Natural killer cell (primary cell): ENCODE data around the gene CD52. TPM values are rescaled to one million over a fixed set of nuclear protein-coding genes. Genes with fewer than 3 reads are reported as not detected.
A peak's percentile ranks its signal among the peaks of the same experiment; 100 is the strongest.

ENCODE experiments used
- ATAC-seq, 3 donors: fragments of 150-1000 bp in 2 of 3; fragments of 200-7000 bp in 1 of 3; cut with Tn5 transposase; 1 replicate in 1 of 3; 2 replicates in 2 of 3; pipeline ENCODE4 v1.10.0; 2021; ENCODE audit warnings: mild to moderate bottlenecking in 2 of 3, moderate library complexity in 2 of 3
- DNase-seq, 2 donors: peaks; one replicate each; pipeline versions ENCODE4 v3.0.0 to v3.0.0-alpha.2; 2013 to 2021; ENCODE audit warnings: mixed read lengths in 1 of 2
- H3K27ac ChIP-seq: one replicate; pipeline ENCODE4 v1.5.1; 2013; ENCODE audit warnings: mild to moderate bottlenecking, low read length
- H3K27me3 ChIP-seq: one replicate; pipeline ENCODE4 v1.6.1; 2013; ENCODE audit warnings: low read length; ENCODE audit not compliant: control insufficient read depth, insufficient read depth
- H3K36me3 ChIP-seq: one replicate; pipeline ENCODE4 v1.6.1; 2013; ENCODE audit warnings: low read length; ENCODE audit not compliant: control insufficient read depth, insufficient read depth
- H3K4me1 ChIP-seq: one replicate; pipeline ENCODE4 v1.6.1; 2013; ENCODE audit warnings: low read length; ENCODE audit not compliant: control insufficient read depth, insufficient read depth
- H3K4me3 ChIP-seq: one replicate; pipeline ENCODE4 v1.5.1; 2013; ENCODE audit warnings: low read length
- H3K9me3 ChIP-seq: one replicate; pipeline ENCODE4 v1.6.1; 2013; ENCODE audit warnings: low read length; ENCODE audit not compliant: control insufficient read depth, insufficient read depth
- H3K27ac Mint-ChIP-seq, 2 donors: one replicate each; pipeline ENCODE4 v1.8.0; 2022; ENCODE audit warnings: mild to moderate bottlenecking in 2 of 2, mixed read lengths in 2 of 2, moderate library complexity in 1 of 2
- H3K27me3 Mint-ChIP-seq, 2 donors: one replicate each; pipeline ENCODE4 v1.8.0; 2022; ENCODE audit warnings: low read depth in 2 of 2, mixed read lengths in 2 of 2
- H3K36me3 Mint-ChIP-seq: one replicate; pipeline ENCODE4 v1.8.0; 2022; ENCODE audit warnings: mixed read lengths
- H3K4me1 Mint-ChIP-seq, 2 donors: one replicate each; pipeline ENCODE4 v1.8.0; 2022; ENCODE audit warnings: mixed read lengths in 2 of 2
- H3K4me3 Mint-ChIP-seq: one replicate; pipeline ENCODE4 v1.8.0; 2022; ENCODE audit warnings: mild to moderate bottlenecking, moderate library complexity, mixed read lengths
- H3K9me3 Mint-ChIP-seq, 2 donors: one replicate each; pipeline ENCODE4 v1.8.0; 2022; ENCODE audit warnings: mixed read lengths in 2 of 2
- WGBS: methylation state at CpG from one replicate; pipeline ENCODE4 v1.1.7; 2013; ENCODE audit warnings: missing lambda C conversion rate; ENCODE audit not compliant: insufficient coverage; 5-methylcytosine and 5-hydroxymethylcytosine counted together
- intact Hi-C: fragments of 100-400 bp; cut with micrococcal nuclease; formaldehyde crosslinking; loops from one replicate; pipeline ENCODE4 v1.14.2; 2022
- total RNA-seq, 4 donors: library from RNA; stranded (reverse); fragments of 120-200 nt in 1 of 4; gene quantifications; one replicate each; pipeline versions ENCODE4 v1.2.3 to v1.2.4, GENCODE V29; 2013 to 2022
- TF ChIP-seq, protein P1 (sequence below): fragments of 200-600 bp; IDR thresholded peaks from one replicate; pipeline ENCODE4 v1.8.0; 2022; ENCODE audit warnings: antibody characterized with exemption

Gene CD52
- total RNA-seq, 3 donors from 2014 or later (not counting 1 experiment from before 2014, with no cell fraction given) = 454 to 485 (median 482) TPM

DNA sequence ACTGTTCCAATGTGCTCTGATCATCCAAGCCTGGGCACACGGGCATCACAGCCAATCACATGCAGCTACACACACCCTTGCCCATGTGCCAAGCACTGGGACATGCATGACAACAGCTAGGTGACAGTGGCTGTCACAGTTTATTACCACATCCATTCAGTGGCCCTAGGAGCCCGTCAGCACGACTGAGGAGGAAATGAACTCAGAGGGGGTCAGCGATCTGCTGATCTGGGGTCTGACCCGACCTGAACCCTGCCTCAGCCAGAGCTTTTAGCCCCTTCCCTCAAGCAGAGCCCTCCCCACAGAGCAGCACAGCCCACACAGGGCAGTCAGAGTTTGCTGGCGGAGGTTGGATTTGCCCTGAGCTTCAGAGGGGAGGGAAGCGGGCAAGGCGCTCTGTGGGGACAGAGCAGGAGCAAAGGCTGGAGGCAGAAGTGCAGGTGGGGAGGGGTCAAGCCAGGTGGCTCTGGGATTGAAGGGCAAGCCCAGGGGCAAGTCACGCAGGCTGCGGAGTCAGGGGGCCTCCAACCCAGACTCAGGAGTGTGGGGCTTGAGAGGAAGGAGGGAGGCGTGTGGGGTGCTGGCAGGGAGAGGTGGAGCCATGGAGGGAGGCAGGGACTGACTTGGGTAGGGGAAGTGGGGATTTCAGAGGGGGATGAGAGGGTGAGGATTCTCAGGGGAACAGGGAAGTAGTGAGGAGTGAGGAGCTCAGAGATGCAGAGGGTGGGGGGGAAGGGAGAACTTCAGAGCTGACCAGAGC is 27.5 kb upstream of the CD52 start:
- peaks cover 40 to 66% of the 10 kb centered on the region in 2 donors for H3K4me1 Mint-ChIP-seq

DNA sequence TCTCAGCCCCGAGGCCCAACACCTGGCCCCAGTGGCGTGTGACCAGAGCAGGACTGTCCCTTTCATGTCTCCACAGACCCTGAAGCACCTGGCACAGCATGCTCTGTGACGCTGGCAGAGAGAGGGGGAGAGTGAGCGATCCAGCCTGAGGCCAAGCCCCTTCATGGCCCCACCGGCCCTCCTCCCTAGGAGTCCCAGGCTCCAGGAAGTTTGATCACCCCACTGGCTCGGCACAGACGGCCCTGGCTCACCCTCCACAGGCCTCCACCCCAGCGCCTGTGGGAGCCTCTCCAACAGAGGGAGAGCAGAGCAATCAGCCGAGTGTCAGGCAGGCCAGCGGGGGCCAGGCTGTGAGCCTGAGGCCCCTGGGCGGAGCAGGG is 26.9 kb upstream of the CD52 start:
- Histone ChIP-seq H3K4me1 (peaks cover 70% of the 10 kb centered on the region), H3K4me3 (no peak overlapping the region), H3K36me3 (no peaks in the 10 kb centered on the region), H3K27ac (peak overlapping the region; percentile 92), H3K9me3 (no peaks in the 10 kb centered on the region), H3K27me3 (no peaks in the 10 kb centered on the region)
- H3K9me3 Mint-ChIP-seq = no peaks in the 10 kb centered on the region
- intact Hi-C loops = no loop called here
- DNase-seq = no peak
- H3K4me1 Mint-ChIP-seq = peaks cover 37 to 60% of the 10 kb centered on the region in 2 donors
- peak overlapping the region; percentile 86 to 96 for H3K27ac Mint-ChIP-seq
- ATAC-seq = no peak
- WGBS = 61% methylated on average over 11 of the region's 11 CpGs
- H3K4me3 Mint-ChIP-seq = no peak overlapping the region
- TF ChIP-seq, protein P1, sequence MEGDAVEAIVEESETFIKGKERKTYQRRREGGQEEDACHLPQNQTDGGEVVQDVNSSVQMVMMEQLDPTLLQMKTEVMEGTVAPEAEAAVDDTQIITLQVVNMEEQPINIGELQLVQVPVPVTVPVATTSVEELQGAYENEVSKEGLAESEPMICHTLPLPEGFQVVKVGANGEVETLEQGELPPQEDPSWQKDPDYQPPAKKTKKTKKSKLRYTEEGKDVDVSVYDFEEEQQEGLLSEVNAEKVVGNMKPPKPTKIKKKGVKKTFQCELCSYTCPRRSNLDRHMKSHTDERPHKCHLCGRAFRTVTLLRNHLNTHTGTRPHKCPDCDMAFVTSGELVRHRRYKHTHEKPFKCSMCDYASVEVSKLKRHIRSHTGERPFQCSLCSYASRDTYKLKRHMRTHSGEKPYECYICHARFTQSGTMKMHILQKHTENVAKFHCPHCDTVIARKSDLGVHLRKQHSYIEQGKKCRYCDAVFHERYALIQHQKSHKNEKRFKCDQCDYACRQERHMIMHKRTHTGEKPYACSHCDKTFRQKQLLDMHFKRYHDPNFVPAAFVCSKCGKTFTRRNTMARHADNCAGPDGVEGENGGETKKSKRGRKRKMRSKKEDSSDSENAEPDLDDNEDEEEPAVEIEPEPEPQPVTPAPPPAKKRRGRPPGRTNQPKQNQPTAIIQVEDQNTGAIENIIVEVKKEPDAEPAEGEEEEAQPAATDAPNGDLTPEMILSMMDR = no peak
- H3K27me3 Mint-ChIP-seq = no peaks in the 10 kb centered on the region
- H3K36me3 Mint-ChIP-seq = no peaks in the 10 kb centered on the region

More for the DNA sequence above, 27.5 kb upstream of the CD52 start:
- ATAC-seq (peak; percentile 32 to 51 (median 46)), DNase-seq (peak in 1 of 2 donors; percentile 52)
- Histone ChIP-seq H3K9me3 (no peaks in the 10 kb centered on the region), H3K27me3 (no peaks in the 10 kb centered on the region), H3K4me1 (peaks cover 76% of the 10 kb centered on the region), H3K27ac (peak overlapping the region; percentile 92), H3K36me3 (no peaks in the 10 kb centered on the region), H3K4me3 (no peak overlapping the region)
- no peaks in the 10 kb centered on the region for H3K27me3 Mint-ChIP-seq
- TF ChIP-seq, protein P1 = no peak
- H3K27ac Mint-ChIP-seq = peak overlapping the region; percentile 86 to 96
- no peaks in the 10 kb centered on the region for H3K36me3 Mint-ChIP-seq
- no peaks in the 10 kb centered on the region for H3K9me3 Mint-ChIP-seq
- peak overlapping the region; percentile 49 for H3K4me3 Mint-ChIP-seq
- intact Hi-C loops = no loop called here
- 35% methylated on average over 11 of the region's 11 CpGs for WGBS

DNA sequence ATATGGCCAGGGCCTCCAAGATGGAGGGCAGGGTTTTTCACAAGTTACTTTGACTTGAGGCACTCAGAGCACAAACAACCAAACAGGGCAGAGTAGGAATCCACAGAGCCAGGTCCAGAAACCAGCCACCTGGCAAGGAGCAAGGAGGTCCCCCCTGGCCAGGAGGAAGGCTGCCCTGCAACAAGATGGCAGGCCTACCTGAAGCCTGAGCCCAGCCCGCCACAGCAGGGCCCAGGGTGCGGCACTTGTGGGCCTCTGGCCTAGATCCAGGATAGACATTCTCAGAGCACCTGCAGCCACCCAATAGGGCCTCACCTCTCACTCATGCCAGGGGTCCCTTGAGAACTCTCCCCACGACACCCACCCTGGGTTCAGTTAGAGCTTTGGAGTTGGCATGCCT is 26.3 kb upstream of the CD52 start:
- TF ChIP-seq, protein P1 = no peak

More for the DNA sequence above, 26.3 kb upstream of the CD52 start:
- Mint-ChIP-seq H3K9me3 (no peaks in the 10 kb centered on the region), H3K27ac (peak overlapping the region in 1 of 2 donors; percentile 86), H3K4me1 (peaks cover 37 to 55% of the 10 kb centered on the region in 2 donors), H3K36me3 (no peaks in the 10 kb centered on the region), H3K27me3 (no peaks in the 10 kb centered on the region), H3K4me3 (no peak overlapping the region)
- H3K4me3 ChIP-seq = no peak overlapping the region
- DNase-seq (no peak), ATAC-seq (no peak)
- no peaks in the 10 kb centered on the region for H3K9me3 ChIP-seq
- peaks cover 65% of the 10 kb centered on the region for H3K4me1 ChIP-seq
- peaks cover under 1% of the 10 kb centered on the region for H3K36me3 ChIP-seq
- intact Hi-C loops = no loop called here
- H3K27me3 ChIP-seq = no peaks in the 10 kb centered on the region
- WGBS = 89% methylated on average over 3 of the region's 3 CpGs
- H3K27ac ChIP-seq = peak overlapping the region; percentile 92
